Measurements from ENCODE around the gene DYNC1H1. TPM values are rescaled to one million over a fixed set of nuclear protein-coding genes. Genes with fewer than 3 reads are reported as not detected.

The DYNC1H1 gene
- total RNA-seq, 1 donor from 2014 or later: 237 TPM

DNA sequence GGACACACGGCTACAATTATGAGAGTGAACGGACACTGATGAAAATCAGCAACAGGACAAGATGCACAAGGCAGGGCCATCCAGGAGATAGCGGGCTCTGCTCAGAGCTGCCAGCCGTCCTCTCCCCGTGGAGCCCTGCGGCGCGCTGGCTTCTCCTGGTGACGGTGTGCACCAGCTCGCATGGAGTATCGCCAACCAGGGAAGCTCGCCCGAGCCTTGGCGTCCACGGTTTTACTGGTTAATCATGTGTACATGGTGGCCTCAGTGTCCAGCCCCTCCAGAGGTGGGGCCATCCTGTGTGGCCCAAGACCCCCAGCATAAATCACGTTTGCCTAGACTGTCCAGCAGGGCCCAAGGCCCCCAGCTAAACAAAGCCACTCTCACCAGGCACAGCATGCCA is 31.2 kb upstream of the DYNC1H1 start:
- no peaks in the 10 kb centered on the region for H3K4me1 Mint-ChIP-seq
- Histone ChIP-seq H3K4me3 (no peak overlapping the region), H2AFZ (replicated peaks) (no peak overlapping the region), H3F3A (ENCODE audit: low read depth) (no peaks in the 10 kb centered on the region), H3K27ac (no peak overlapping the region), H3K79me2 (ENCODE audit: low read depth) (no peaks in the 10 kb centered on the region), H4K20me1 (ENCODE audit: low read depth) (no peaks in the 10 kb centered on the region), H3K9me3 (ENCODE audit: low read depth) (no peaks in the 10 kb centered on the region), H3K27me3 (peaks cover 4% of the 10 kb centered on the region), H3K4me1 (no peaks in the 10 kb centered on the region), H3K36me3 (no peaks in the 10 kb centered on the region), H3K4me2 (no peak overlapping the region), H3K9ac (no peak overlapping the region)
- DNase-seq (ENCODE audit: low spot score): no peak
- H3K9me3 Mint-ChIP-seq: no peaks in the 10 kb centered on the region
- H3K36me3 Mint-ChIP-seq: no peaks in the 10 kb centered on the region
- no peak overlapping the region for H3K27ac Mint-ChIP-seq
- no peak for TF ChIP-seq EZH2phosphoT487 (IDR thresholded peaks at IDR 0.05)
- no peak for TF ChIP-seq EZH2 (IDR thresholded peaks at IDR 0.05)
- TF ChIP-seq, protein P1, sequence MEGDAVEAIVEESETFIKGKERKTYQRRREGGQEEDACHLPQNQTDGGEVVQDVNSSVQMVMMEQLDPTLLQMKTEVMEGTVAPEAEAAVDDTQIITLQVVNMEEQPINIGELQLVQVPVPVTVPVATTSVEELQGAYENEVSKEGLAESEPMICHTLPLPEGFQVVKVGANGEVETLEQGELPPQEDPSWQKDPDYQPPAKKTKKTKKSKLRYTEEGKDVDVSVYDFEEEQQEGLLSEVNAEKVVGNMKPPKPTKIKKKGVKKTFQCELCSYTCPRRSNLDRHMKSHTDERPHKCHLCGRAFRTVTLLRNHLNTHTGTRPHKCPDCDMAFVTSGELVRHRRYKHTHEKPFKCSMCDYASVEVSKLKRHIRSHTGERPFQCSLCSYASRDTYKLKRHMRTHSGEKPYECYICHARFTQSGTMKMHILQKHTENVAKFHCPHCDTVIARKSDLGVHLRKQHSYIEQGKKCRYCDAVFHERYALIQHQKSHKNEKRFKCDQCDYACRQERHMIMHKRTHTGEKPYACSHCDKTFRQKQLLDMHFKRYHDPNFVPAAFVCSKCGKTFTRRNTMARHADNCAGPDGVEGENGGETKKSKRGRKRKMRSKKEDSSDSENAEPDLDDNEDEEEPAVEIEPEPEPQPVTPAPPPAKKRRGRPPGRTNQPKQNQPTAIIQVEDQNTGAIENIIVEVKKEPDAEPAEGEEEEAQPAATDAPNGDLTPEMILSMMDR (IDR thresholded peaks at IDR 0.05): no peak
- H3K27me3 Mint-ChIP-seq (ENCODE audit: insufficient read depth, low read depth): peaks cover 2% of the 10 kb centered on the region
- H3K4me3 Mint-ChIP-seq: no peak overlapping the region

DNA sequence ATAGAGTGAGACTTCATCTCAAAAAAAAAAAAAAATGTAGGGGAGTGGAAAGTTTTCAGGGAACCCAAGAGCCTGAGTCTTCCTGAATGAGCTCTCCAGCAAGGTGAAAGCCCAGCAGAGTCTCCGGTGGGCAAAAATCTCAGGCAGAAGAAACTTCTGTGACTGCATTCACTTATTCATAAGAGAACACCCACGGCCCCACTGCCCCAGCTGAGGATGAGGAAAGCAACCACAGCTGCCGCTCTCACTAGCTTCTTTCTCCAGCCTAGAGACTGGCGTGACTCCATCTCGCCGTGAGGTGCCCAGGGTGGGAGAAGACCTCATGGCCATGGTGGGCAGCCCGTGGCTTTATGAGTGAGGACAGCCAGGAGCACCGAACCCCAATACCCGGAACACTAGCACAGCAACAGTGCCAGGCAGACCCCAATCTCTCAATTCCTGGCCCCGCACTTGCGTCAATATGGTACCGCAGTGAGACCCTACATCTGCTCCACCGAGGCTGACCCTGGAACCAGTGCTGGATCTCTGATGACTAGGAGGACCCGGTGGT is 29.7 kb upstream of the DYNC1H1 start:
- Histone ChIP-seq H3K9ac (no peak overlapping the region), H3K4me3 (no peak overlapping the region), H3F3A (ENCODE audit: low read depth) (no peaks in the 10 kb centered on the region), H4K20me1 (ENCODE audit: low read depth) (no peaks in the 10 kb centered on the region), H2AFZ (replicated peaks) (no peak overlapping the region), H3K27ac (no peak overlapping the region), H3K4me2 (no peak overlapping the region), H3K9me3 (ENCODE audit: low read depth) (no peaks in the 10 kb centered on the region), H3K27me3 (peaks cover 18% of the 10 kb centered on the region), H3K4me1 (no peaks in the 10 kb centered on the region), H3K36me3 (no peaks in the 10 kb centered on the region), H3K79me2 (ENCODE audit: low read depth) (no peaks in the 10 kb centered on the region)
- peaks cover 6% of the 10 kb centered on the region for H3K27me3 Mint-ChIP-seq (ENCODE audit: insufficient read depth, low read depth)
- no peak overlapping the region for H3K4me3 Mint-ChIP-seq
- TF ChIP-seq, protein P1 (IDR thresholded peaks at IDR 0.05): no peak
- TF ChIP-seq EZH2phosphoT487 (IDR thresholded peaks at IDR 0.05): no peak
- no peaks in the 10 kb centered on the region for H3K9me3 Mint-ChIP-seq
- H3K27ac Mint-ChIP-seq: no peak overlapping the region
- no peaks in the 10 kb centered on the region for H3K4me1 Mint-ChIP-seq
- H3K36me3 Mint-ChIP-seq: no peaks in the 10 kb centered on the region
- DNase-seq (ENCODE audit: low spot score): no peak

DNA sequence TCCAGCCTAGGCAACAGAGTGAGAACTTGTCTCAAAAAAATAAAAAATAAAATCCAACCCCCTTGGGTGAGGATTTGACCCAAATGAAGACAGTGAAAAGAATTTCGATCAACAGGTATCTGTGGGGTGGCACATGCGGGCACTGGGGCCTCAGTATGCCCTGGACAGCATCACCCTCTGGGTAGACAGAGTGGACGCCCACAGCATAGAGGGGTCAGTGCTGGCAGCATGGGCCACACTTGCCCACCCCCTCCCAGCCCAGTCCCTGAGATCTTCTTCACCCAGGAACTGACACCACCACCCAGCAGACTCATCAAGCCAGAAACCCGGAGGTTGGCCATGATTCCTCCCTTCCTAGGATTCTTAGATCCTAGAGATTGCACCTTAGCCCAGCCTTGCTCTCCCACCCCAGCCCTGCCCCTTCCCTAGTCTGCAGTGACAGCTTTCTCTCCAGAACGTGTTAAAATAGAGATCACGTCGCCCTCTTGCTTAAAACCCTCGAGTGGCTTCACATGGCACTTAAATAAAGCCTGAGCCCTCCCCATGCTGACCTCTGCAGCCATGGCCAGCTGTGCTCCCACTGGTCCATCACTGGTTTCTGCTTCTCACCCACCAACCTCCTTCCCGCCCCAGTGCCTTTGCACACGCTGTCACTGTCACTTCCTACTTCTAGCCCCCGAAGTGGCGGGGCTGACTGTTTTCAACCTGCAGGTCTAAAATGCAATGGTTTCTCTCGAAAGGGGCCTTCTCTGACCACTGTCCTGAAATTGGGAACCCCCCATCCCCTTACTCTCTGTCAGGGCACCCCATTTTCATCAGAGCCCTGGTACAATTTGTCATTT is 26.2 kb upstream of the DYNC1H1 start:
- Mint-ChIP-seq H3K36me3 (no peaks in the 10 kb centered on the region), H3K9me3 (no peaks in the 10 kb centered on the region), H3K27ac (peak overlapping the region; percentile 46), H3K4me1 (no peaks in the 10 kb centered on the region), H3K27me3 (ENCODE audit: insufficient read depth, low read depth) (peaks cover 13% of the 10 kb centered on the region), H3K4me3 (no peak overlapping the region)
- Histone ChIP-seq H3K4me3 (no peak overlapping the region), H3K27ac (no peak overlapping the region), H3K4me1 (no peaks in the 10 kb centered on the region), H3K79me2 (ENCODE audit: low read depth) (no peaks in the 10 kb centered on the region), H3K36me3 (no peaks in the 10 kb centered on the region), H2AFZ (replicated peaks) (peak overlapping the region; percentile 34), H3K27me3 (peaks cover 38% of the 10 kb centered on the region), H3K9me3 (ENCODE audit: low read depth) (no peaks in the 10 kb centered on the region), H3F3A (ENCODE audit: low read depth) (no peaks in the 10 kb centered on the region), H3K4me2 (no peak overlapping the region), H4K20me1 (ENCODE audit: low read depth) (no peaks in the 10 kb centered on the region), H3K9ac (no peak overlapping the region)
- TF ChIP-seq, protein P1 (IDR thresholded peaks at IDR 0.05): no peak
- TF ChIP-seq EZH2 (IDR thresholded peaks at IDR 0.05) (no peak), EZH2phosphoT487 (IDR thresholded peaks at IDR 0.05) (no peak)
- no peak for DNase-seq (ENCODE audit: low spot score)
